ENCODE data around the gene FAM83F. TPM values are rescaled to one million over a fixed set of nuclear protein-coding genes. Genes with fewer than 3 reads are reported as not detected.

The FAM83F gene
- total RNA-seq, 1 donor from 2014 or later = 0.78 TPM

- no peak for DNase-seq
Measured at GRCh38 chr22:39995393-39996252, 869 bp downstream of the FAM83F start.

DNA sequence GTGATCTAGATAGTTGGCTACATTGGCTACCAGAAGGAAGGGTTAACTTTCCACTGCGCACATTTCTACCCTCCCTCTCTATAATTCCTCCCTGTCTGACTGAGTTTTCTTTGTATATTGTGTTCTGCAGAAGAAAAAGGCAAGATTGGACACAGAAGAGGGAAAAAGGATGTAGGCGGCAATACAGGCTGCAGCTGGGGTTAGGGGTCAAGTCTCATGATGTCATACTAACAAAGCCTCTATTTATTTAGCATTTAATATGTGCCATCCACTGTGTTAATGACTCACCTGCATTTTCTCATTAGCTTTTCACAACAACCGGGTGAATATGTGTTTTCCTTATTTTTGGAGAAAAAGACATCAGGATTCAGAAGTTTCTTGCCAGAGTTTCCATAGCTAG, 2.0 kb downstream of the FAM83F start:
- DNase-seq = no peak

DNA sequence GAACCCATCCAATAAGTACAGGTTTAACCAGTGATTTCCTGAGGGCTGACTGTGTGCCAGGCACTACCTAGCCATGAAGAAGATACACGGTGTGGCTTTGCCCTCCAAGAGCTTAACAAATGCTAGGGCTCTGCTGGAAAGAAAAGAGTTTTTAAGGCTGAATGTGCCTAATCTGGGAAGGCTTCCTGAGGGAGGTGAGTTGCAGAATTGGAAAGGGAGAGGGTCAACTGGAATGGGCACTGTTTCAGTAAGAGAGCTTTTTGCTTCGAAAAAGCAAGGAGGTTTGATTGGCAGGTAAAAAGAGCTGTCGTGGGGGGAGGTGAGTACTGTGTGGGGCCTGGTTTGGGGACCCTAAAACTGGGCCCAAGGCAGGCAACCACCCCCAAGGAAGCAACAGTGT, 2.7 kb downstream of the FAM83F start:
- no peak for DNase-seq

- no peak for DNase-seq
Measured at GRCh38 chr22:39997939-39998726, 3.4 kb downstream of the FAM83F start.

DNA sequence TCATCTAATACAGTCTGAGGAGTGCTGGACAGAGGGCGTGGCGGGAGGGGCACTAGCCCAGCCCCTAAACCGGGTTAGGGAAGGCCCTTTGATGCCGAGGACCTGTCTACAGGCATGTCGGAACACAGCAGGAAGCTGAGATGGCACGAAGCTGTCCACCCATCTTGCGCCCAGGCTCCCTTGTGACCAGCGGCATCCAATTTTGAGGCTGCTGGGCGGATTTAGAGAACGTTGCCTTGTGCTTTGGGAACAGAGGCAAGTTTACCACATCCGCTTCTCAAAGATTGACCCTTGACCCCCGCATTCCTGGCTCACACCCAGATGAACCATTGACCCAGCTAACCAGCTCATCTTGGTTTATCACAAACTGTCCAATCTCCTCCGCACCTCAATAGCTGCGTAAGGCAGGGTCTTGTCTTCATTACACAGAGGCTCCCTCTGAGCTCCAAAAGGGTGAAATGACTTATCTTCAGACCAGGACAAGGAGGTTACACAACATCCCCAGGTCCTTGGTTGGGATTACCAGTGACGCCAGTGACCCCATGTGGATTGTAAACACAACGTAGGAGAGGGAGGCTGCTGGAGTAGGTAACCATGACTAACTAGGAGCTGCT, 4.5 kb downstream of the FAM83F start:
- no peak for DNase-seq

DNA sequence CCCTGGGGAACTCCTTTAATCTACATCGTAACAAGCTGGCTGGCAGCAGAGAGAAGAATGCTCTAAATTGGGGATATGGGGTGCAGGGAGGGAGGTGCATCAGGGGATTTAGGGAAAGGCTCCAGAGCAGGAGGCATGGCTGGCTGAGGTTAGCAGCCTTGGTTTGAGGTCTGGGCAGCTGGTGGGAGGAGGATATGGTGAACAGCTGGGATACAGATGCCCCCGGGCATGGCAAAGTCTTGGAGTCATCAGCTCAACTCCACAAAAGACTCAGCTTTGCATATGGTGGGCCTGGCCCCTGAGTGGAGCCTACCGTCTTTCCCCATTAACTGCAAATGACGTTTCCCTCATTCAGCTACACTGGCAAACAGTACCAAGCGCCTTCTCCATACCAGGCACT, 5.4 kb downstream of the FAM83F start:
- DNase-seq = no peak

- no peak for DNase-seq
Measured at GRCh38 chr22:40001106-40001505, 6.4 kb downstream of the FAM83F start.

- DNase-seq = no peak
Measured at GRCh38 chr22:40001800-40002577, 7.2 kb downstream of the FAM83F start.

DNA sequence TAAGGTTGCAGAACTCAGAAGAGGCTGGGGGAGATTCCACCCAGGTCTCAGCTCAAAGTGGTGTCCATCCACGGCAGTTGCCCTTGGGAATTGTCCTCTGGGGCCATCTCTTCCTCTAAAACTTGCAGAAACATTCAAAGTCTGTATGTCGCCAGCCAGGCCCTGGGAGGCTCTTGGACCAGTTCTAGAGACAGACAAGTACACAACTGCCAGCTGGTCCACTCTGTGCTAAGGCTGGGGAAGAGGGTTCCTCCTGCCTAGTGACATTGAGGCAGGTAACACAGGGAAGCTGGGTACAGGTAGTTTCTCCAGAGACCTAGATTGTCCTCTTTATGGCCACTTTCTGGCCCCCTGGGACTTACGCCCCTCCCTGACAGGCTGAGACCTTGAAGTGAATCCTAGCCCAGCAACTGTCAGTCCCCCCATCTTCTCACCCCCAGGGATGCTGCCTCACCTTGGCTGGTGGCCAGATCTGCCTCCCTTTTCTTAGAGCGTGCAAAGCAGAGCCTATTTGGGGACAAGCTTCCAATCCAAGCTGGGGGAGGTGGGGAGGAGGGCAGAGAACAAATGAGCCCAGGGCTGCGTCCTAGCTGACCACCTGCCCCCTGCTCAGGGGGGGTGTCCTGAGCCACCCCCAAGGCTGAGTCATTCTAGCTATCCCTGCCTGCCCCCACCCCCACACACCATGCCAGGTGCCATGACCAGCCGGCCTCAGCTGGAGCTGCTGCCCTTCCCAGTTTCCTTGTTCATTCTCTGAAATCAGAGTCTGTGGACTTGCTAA, 8.4 kb downstream of the FAM83F start:
- DNase-seq = no peak

DNA sequence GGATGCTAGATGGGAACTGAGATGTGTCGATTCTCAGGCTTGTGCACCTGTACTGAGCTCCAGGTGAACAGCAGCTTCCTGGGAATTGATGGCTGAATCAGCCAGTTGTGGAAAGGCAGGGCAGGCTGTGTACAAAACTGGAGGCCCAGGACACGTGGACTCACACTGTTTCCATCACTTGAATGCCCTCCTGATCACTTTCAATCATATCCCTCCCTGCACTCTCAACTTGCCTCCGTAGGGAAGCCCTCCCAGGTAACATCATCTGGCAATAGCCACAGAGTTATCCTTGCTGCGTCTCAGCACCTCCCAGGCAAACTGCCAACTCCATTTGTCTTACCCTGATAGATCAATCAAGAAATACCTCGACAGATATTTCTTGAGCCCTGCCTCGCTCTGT, 10.1 kb downstream of the FAM83F start:
- no peak for DNase-seq

DNA sequence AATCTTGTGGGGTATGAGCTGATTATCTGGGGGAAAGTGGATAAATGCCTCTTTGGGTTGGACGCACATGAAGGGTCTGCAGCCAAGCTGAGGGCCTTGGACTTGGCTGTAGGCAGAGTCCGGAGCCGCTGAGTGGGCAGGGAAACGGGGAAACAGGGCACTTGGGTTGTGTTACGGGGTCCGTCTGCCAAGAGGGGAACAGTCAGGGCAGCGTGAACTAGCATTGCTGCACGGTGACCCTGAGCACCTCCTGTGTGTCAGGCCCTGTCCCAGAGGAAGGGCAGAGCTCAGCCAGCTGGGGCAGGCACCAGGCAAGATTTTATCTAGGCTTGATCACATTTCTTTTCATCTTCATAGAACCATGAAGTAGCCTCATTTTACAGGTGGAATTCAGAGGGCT, 11.9 kb downstream of the FAM83F start:
- DNase-seq = no peak

GRCh38 chr22:40007853-40008710, 13.3 kb downstream of the FAM83F start:
- DNase-seq = no peak

GRCh38 chr22:40008726-40009291, 14.1 kb downstream of the FAM83F start:
- no peak for DNase-seq

DNA sequence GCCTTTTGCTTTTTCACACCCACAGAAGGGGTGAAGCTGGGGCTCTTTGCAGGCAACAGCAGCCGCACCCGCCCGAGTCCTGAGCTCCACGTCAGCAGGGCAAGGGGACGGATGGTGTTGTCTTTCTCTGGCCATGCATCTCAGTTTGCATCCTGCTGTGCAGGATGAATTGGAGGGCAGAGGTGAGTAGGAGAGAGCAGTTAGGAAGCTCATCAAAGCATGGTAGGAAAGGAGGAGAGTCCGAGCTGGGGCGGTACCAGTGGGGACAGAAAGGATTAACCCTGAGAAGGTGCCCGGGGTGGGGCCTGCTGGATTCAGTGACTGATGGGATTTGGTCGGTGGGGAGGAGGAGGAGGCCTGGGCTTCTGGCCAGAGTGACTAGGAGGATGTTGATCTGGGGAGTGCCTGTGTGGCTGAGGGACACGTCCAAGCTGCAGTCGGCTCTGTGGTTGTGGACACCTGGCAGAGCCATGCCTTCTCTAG, 14.6 kb downstream of the FAM83F start:
- DNase-seq = no peak

GRCh38 chr22:40009951-40010671, 15.4 kb downstream of the FAM83F start:
- no peak for DNase-seq

DNA sequence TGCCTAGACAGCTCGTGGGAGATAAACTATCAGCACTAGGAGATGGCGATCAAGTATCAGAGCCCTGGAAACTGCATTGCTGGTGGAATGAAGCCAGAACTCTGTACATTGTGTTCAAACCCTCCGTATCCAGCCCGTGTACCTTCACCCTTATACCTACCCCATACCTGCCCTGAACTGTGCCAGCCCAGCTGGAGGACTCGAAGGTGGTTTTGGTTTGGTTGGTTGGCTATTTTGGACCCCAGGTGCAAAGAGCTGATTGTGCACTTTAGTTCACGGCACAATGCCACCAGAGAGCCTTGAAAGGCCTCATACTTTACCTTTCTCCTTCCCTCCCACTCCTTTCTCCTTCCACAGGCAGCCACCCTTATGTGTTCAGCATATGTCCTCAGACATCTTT, 16.0 kb downstream of the FAM83F start:
- DNase-seq = no peak

- no peak for DNase-seq
Measured at GRCh38 chr22:40014667-40015248, 20.0 kb downstream of the FAM83F start.

DNA sequence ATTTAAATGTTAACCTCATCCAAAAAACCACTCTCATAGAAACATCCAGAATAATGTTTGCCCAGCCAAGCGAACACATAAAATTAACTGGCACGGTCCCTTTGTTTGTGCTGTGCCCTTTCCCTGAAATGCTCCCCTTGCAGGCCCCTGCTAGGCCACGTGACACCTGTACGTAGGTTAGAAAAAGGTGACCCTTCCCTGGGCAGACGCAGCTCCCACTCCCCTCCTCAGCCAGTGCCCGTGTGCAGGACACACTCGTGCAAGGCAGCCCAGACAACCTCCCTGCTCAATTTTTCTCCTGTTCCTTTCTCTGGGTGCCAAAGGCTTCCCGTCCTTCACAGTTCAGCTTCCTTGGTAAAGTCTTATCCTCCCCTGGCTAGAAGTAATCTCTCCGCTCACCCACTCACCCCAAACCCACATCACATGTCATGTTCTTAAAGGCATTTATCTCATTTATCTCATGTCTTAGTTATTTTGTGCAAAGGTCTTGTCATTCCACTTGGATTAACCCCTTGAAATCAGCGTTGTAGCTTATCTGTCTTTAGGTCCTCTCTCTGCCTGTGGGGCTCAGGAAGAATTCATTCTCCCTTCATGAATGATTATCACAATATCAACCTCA, 20.7 kb downstream of the FAM83F start:
- no peak for DNase-seq

All from occipital lobe (tissue), 2 donors.